ENCODE results near the gene FOXF1.

The FOXF1 gene

DNA sequence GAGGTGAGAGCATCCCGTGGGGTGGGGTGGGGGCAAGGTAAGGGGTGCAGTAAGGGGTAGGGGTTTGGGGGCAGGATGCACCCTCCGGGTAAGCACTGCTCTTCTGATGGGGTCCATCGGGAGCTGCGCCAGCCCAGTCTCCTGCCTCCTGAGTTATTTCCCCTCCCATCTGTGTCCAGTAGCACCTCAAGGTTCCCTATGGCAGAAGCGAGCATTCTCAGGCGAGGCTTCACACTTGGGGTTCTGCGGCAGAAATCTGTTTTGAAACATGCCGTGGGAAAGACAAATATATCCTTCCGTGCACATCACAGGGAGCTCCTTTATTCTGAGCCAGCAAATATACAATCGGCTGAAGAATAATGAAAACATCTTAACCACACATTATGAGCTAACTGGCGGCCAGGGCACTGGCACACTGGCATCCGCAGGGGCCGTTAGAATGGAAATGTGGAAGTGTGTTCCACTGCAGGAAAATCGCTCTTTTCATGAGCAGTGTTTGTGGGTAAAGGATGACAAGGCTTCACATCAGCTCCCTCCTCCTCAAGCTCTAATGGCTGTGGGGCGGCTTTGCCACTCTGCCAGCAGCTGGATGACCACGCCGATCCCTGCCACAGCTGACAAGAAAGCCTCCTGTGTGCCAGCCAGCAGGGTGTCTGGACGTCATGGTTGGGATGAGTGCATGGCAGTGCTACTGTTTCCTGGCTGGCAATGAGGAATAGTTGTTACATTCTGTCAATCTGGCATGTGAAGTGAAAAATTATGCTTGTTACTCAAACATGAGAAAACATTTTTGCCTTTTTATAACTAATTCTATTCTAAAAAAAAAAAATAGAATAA, 24.7 kb downstream of the FOXF1 start:
- DNase-seq: no peak

DNA sequence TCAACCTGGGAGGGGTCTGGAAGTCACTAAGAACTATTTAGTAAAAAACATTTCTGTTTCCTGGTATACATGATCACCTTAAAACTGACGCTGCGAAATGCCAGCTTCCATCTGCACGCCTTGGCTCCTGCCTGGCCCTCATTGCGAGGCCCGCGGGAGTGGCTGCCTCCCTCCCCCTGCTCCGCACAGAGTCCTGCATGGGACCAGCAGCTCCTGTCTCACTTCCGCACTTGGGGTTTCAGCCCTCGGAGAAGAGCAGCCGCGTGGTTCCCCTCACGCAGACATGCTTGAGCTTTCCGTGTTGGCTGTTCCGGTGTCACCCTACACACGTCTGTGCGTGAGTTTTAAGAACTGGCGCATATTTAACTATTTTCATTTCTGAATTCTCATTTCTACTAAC, 26.3 kb downstream of the FOXF1 start:
- no peak for DNase-seq

DNA sequence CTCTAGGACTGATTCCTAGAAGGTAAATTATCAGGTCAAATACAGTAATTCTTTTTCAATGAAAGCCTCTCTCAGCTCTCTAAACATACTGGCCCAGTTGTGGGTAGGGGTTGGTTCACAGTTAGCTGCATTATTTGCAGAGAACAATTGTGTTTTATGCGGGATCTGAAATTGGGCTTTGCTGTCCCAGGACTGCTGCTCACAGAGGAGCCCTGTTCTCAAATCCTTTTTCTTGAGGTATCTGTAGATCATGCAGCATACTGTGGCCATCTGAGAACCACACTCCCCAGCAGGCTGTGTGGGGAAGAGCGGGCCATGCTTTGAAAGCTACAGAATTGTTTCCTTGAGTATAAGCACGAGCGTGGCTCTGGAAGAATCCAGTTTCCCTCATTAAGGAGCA, 27.2 kb downstream of the FOXF1 start:
- DNase-seq: no peak

DNA sequence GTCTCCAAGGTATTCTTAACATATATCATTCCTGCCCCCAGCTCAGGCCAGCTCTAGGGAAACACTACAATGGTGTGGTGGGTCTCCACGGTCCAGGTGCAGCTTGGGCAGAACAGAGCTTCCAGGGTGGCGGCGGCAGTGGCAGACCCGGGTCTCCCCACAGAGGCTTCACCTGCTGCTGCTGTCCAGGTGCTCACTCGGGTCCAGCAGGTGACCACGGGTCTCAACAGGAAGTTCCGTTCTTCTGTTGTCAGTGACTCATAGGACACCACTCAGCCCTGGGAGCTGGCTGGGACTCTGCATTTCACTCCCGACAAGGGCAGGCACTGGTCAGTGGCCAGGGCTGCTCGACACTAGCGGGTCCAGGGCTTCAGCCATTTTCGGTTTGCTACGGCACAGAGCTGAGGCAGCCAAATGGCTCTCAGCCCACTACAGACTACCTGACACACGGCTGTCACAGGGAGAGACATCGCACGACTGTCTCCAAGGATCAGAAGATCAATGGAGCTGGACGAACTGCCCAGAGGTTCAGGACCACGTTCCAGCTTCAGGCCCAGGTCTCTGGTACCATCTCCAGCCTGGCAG, 28.0 kb downstream of the FOXF1 start:
- DNase-seq: no peak

DNA sequence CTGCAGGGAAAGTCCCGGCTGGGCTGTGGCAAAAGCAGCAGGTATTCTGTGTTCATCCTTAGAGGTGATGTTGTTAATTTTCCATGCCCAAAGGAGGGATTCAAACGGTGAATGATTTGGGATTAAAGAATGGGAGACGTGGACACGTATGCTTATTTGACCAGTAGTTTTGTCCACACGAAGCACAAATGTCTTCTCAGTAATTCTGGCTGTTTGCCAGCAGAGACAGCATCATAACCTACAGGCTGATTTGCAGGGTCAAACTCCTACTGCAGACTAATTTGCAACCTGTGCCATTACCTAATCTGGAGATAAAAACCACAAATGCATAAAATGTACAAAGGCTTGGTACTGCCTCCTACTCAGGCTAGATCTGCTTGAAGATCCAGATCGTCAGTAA, 30.6 kb downstream of the FOXF1 start:
- DNase-seq: no peak

DNA sequence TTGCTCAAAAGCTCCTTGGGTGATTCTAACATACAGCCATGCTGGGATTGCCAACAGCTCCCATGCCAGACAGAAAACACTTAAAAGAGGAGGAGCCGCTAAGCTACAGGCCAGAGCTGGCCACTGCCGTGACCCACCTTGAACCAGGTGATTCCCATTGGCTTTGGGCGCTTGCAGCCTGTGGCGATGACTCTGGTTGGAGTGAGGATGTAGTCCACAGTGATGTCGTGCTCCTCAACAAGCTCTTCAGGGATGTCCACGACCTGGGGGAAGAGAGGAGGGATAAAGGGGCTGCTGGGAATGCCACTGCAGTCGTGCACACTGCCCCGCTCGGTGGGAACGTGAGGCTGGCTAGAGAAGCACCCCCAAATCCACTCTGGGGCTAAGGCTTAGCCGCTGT, 31.2 kb downstream of the FOXF1 start:
- DNase-seq: no peak

DNA sequence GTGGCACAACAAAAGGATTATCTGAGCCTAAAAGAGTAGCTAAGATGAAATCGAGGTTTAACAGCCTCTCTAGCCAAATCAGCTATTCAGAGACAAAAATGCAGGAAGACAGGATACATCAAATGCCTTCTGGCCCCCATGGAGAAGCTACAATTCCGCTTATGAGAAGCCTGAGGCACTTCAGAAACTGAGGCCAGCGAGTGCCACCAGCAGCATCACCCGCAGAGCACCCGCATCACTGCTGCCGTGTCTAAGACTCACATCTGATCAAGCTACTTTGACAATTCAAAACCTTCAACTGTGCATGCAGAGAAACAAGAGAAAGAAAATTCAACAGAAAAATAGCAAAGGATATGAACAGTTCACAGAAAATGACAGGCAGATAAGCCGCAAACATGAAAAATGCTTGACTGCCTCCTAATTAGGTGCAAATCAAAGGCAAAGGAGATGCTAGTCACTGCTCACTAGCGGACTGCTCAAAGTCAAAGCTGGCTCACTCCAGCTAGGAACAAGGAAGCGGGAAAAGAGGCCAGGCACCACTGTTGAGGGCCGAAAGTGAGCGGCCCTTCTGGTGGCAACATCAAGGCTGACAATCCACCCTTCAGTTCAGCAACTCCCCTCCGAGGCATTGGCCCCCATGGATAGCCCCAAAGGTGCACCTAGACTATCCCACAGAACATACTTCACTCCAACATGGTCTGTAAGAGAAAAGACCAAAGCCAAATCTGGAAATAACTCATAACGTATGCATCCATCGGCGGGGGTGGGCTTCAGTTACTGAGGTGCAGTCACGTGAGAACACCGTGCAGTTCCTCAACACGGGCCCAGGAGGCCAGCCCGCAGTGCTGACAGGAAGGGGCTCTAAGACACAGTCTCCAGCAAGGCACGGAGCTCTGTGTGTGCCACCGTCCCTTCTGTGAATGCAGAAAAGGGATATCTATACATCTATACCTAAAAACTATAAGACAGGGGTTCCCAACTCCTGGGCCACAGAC, 32.7 kb downstream of the FOXF1 start:
- no peak for DNase-seq

DNA sequence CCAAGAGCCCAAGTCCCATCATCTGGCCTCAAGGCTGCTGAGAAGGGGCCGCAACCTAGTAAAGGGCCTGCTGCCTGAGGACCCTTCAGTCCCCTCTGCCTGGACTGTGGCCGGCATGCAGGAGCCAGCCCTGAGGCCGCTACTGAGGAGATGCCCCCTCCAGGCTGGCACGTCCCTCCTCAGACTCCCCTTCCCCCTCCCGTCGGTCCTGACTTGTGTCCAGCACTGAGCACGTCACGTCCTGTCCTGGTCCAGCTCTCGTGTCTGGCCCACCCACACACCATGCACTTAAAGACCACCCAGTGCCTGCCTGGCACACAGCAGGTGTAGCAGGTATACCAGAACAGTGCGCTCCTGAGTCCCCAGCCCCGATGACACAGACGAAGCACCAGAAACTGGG, 35.2 kb downstream of the FOXF1 start:
- no peak for DNase-seq

DNA sequence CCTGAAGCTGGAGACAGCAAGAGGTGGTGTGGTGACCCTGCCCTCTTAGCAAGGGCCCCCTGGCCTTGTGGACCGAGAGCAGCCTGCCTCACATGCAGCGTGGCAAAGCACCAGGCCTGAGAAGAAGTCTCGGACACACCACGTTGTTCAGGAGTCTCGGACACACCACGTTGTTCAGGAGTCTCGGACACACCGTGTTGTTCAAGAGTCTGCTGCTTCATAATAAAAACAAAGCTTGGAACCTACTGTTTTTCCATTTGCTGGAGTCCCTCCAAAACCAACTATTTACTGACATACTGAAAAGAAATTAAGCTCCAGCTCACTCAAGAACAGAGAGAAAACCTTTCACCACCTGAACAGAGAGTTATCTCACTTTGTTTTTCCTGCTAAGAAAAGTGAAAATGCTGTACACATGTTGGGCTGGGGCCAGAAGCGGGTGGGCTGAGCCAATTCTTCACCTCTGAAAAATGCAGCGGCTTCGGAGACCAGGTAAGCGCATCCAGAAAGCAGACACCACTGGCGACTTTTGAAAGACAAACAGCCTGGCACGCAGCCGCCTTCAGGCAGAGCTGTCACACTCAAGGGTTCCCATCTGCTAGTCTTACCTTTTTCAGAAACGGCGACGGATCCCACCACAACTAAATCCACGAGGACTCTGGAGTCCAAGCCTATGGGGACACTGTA, 35.8 kb downstream of the FOXF1 start:
- DNase-seq: no peak

DNA sequence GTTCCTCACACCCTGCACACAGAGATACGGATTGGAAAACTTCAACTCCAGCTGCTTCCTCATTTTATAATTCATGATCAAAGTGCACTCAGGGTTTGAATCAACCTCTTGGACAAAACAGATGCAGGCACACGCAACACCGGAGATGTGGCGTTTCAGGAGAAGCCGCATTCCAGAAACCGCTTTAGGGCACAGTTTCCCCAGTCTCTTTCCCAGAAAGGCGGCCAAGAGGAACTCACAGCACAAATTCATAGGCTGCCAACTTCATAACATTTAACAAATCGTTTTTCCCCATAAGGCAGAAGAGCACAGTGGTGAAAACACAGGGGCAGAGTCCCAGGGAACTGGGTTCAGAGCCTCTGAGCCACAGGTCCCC, 36.3 kb downstream of the FOXF1 start:
- DNase-seq: no peak

DNA sequence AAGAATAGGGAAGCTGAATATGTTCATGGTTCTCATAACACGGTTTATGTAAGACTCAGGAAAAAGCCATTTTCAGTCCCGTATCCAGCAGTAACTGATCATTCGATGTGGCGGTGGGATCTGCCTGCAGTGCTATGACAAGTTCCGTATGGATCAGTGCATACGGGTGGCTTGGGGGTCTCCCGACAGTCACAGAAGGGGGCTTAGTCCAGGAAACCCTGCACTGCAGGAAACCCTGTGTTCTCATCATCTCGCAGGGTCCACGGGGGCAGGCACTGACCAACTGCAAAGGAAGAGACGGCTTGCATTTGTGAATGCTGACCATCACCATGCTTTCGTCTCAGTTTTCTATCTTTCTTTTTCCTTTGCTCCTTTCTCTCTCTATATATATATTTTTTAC, 37.0 kb downstream of the FOXF1 start:
- DNase-seq: no peak

DNA sequence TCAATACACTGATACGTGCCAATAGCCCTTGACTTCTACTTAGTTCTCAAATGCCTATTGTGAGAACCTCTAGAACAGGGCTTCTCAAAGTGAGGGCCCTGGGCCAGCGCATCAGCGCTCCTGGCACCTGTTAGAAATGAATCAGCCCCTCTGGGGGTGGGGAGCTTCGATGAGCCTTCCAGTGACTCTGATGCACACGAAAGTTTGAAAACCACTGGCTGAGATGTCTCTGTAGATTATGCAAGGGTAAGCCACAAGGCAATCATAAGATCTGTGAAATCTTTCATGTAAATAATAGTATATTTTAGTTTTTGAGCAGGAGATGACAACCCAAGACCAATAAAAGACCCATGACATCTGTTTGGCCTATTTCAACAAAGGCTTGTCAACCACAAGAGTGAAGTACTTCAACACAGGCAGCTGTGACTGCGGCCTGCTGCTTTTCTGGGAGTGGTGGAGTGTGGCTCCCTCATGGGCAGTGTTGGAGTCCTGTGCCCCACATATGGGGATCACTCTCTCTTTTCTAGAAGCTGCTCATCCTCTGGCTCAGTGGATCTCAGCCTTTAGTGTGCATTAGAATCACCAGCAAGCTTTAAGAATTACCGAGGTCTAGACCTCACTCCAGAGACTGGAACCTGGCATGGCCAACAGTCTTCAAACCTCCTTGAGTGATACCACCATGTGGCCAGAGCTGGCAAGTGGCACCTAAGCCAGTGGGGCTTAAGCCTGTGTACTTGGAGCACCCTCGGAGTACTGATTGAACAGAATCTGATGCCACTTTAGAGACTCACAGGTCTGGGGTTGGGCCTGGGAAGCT, 39.0 kb downstream of the FOXF1 start:
- no peak for DNase-seq

DNA sequence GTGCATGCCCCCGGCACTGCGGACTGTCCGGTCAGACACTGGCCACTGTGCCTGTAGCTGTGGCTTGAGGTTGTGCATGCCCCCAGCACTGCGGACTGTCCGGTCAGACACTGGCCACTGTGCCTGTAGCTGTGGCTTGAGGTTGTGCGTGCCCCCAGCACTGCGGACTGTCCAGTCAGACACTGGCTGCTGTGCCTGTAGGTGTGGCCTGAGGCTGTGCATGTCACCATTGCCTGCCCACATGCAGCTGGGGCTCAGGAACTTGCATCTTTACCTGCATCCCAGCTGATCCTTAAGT, 39.5 kb downstream of the FOXF1 start:
- no peak for DNase-seq

DNA sequence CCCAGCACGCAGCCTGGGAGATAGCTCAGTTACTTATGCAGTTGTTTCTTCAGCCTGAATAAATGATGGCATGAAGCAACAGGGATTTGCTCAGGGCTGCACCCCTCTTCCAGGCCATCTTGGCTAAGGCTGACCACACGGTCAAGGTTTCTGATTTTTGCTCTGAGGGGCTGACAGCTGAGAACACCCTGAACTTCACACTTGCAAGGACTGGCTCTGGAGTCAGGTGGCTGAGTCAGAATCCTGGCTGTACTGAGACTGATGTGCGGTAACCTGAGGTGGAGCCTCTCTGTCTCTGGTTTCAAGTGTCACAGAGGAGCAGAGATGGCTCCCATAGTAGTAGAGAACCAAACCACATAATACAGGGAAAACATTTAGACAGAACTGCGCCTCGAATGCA, 40.0 kb downstream of the FOXF1 start:
- DNase-seq: no peak

DNA sequence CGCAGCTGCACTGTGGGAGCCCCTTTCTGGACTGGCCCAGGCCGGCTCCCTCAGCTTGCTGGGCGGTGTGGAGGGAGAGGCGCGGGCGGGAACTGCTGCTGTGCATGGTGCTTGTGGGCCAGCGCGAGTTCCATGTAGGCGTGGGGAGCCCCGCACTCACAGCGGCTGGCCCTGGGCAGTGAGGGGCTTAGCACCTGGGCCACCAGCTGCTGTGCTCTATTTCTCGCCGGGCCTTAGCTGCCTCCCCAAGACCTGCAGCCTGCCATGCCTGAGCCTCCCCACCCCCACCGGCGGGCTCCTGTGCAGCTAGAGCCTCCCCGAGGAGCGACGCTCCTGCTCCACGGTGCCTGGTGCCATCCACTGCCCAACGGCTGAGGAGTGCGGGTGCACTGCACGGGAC, 43.0 kb downstream of the FOXF1 start:
- DNase-seq: no peak

DNA sequence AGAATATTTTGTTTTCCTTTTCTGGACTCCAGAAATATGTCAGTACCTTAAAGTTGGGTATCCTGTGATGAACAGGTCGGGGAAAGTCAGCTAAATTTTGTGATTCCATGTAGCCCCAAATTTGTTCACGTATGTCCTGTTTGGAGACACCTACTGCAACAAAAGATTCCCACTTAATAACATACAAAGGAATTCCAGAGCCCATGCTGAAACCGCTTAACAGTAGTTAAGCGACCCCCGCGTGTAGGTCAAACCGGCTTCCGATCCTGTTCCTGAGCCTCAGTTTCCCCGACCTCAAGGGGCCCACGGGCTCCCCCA, 44.2 kb downstream of the FOXF1 start:
- DNase-seq: no peak

DNA sequence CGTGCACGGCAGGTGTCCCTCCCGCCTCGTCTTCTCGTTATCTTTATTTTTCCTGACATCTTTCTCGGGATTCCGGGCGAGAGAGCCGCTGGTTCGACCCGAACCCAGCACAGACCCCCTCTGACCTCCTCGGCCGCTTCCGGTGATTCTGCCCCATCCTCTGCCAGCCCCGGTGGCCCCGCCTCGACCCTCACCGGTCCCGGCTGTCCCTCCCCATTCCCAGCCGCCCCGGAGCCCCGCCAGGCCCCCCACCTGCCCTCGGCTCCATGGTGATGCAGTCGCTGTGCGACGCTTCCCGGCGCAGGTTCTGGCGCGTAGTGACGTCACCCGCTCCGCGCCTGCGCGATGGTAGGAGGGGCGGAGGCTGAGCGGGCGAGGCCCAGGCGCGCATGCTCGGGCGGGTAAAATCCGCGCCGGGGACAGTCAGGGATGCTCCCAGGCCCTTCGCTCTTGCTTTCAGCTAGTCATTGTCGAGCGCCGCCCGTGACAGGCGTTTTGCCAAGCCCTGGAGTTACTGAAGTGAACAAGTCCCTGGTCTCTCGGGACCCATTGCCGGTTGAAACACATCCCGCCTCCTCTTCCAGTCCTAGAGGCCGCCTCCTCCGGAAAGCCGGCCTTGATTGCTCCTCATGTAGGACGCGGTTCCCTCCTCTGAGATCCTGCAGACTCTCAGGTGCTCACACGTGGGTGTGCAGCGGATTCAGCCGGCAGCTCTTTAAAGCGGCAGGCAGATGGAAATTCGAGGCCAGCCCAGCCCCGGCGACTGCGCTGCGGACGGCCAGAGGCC, 44.8 kb downstream of the FOXF1 start, which contains the start of gene MTHFSD:
Gene MTHFSD, minus strand, starts transcription at position 319 of the 787 bp plus-strand sequence. Its CDS starts 51 bp downstream, at position 268.
- peak; percentile 92 for DNase-seq

DNA sequence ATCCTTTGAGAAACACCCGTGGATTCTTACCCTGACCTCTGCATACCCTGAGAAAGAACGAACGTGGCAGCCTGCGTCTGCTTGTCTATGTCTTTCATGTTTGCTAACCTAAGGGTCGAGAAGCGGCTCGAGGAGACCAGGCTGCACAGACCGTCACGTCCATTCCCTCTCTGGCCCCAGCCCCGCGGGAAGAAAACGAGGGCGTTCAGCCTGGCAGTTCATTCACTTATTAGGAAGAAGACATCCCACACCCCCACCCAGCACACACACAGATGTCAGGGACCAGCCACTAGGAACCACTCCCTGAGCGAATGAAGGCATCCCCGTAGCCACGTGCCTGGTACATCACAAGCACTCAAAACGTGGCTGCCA, 45.4 kb downstream of the FOXF1 start:
- no peak for DNase-seq

DNA sequence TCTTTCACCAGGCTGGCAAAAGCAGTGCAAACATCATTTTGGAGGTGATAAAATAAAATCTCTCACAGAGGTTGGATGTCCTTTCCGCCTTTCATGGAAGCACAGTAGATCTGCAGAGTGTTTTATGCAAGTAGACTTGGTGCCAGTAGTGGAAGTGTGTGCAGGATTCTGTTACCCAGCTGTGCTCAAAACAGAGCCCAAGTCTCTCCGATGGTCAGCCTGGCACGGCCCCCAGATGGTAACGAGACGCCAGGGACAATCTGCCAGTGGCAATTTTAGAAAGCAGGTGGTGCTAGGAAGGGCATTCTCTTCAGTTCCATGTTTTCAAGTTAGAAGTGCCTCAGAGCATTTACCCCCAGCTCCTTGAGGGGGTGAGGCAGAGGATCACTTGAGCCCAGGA, 46.2 kb downstream of the FOXF1 start:
- DNase-seq: no peak

DNA sequence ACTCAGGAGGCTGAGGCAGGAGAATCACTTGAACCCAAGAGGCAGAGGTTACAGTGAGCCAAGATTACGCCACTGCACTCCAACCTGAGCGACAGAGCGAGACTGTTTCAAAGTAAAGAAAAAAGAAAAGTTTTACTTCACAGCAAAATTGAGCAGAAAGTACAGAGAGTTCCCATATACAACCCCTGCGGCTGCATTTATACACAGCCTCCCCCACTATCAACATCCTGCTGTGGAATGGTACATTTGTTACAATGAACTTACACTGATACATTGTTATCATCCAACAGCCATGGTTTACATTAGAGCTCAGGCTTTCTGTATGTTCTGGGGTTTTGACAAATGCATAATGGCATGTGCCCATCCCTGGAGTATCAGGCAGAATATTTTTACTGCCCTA, 47.3 kb downstream of the FOXF1 start:
- DNase-seq: no peak

DNA sequence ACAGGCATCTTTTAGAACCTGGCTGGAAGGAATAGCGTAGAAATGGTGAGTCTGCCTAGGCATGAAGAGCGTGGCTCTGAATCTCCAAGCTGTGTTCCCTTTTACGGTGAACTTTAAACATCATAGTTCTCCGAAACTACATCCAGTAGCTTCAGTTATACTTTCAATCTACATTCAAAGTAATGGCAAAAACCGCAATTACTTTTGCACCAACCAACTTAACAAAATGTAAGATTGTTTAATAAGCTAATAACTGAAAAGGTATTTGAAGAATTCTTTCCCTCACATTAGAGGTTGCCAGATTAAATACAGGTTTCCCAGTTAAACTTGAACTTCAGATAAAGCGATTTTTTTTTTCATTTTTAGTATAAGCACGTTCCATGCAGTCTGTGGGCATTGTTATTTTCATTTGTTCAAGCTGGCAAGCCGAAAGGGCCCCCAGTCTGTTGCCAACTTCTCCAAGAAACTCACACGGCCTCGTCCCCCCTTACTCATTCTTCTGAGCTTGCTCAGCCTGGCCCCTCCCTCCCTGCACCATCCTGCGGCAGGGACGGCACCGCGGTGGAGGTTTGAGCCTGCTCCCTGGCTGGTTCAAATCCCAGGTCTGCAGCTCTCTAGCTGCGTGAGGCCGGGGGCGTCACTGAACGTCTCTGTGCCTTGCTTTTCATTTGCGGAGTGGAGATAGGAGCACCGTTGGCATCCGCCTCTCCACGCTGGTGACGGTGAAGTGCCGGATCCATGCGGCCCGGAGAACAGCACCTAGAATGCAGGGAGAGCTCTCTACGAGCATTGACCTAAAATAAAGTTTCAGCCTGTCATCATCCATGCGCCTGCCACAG, 48.2 kb downstream of the FOXF1 start:
- no peak for DNase-seq

Measured in CD4-positive, alpha-beta T cell treated with Interleukin-4 for 4 hours (primary cell).